ENCODE results near the gene AOC2.

- TF ChIP-seq, protein P1, sequence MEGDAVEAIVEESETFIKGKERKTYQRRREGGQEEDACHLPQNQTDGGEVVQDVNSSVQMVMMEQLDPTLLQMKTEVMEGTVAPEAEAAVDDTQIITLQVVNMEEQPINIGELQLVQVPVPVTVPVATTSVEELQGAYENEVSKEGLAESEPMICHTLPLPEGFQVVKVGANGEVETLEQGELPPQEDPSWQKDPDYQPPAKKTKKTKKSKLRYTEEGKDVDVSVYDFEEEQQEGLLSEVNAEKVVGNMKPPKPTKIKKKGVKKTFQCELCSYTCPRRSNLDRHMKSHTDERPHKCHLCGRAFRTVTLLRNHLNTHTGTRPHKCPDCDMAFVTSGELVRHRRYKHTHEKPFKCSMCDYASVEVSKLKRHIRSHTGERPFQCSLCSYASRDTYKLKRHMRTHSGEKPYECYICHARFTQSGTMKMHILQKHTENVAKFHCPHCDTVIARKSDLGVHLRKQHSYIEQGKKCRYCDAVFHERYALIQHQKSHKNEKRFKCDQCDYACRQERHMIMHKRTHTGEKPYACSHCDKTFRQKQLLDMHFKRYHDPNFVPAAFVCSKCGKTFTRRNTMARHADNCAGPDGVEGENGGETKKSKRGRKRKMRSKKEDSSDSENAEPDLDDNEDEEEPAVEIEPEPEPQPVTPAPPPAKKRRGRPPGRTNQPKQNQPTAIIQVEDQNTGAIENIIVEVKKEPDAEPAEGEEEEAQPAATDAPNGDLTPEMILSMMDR (IDR thresholded peaks at IDR 0.05; ENCODE audit: insufficient read depth, low read depth, low read length) = no peak
- no peak for TF ChIP-seq EZH2 (IDR thresholded peaks at IDR 0.05; ENCODE audit: insufficient read depth, low read length)
These were observed 16.9 kb upstream of the AOC2 start for GRCh38 chr17:42827472-42827871.
